ENCODE data around the gene TIGD2. TPM values are rescaled to one million over a fixed set of nuclear protein-coding genes. Genes with fewer than 3 reads are reported as not detected.

TIGD2 gene
- total RNA-seq, 4 donors from 2014 or later, result 2.1 to 2.5 (median 2.4) TPM

DNA sequence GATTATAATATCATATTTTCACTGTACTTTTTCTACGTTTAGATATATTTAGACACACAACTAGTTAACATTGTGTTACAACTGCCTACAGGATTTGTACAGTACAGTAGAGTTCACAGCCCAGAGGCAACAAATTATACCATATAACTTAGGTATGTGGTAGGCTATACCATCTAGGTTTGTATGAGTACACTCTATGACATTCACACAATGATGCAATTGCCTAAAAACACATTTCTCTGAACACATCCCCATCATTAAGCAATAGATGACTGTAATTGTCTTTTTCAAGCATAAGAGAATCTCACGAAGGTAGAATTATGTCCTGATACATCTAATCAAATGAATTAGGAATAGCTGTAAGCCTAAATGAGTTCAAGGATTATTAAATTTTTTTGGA lies 12.3 kb upstream of the TIGD2 start:
- H3K36me3 ChIP-seq, result no peaks in the 10 kb centered on the region
- intact Hi-C loops (cut with DNase I), result no loop called here
- no peak for DNase-seq (ENCODE audit: extremely low spot score)
- H3K4me1 ChIP-seq, result no peaks in the 10 kb centered on the region
- 84% methylated on average over 2 of the region's 2 CpGs for WGBS
- no peaks in the 10 kb centered on the region for H3K9me3 ChIP-seq
- H3K4me3 ChIP-seq, result no peak overlapping the region
- no peaks in the 10 kb centered on the region for H3K27me3 ChIP-seq
- TF ChIP-seq EP300 (IDR thresholded peaks at IDR 0.05) (no peak), POLR2A (IDR thresholded peaks at IDR 0.05; ENCODE audit: low read depth) (no peak), POLR2AphosphoS5 (IDR thresholded peaks at IDR 0.05) (no peak)
- TF ChIP-seq, protein P1, sequence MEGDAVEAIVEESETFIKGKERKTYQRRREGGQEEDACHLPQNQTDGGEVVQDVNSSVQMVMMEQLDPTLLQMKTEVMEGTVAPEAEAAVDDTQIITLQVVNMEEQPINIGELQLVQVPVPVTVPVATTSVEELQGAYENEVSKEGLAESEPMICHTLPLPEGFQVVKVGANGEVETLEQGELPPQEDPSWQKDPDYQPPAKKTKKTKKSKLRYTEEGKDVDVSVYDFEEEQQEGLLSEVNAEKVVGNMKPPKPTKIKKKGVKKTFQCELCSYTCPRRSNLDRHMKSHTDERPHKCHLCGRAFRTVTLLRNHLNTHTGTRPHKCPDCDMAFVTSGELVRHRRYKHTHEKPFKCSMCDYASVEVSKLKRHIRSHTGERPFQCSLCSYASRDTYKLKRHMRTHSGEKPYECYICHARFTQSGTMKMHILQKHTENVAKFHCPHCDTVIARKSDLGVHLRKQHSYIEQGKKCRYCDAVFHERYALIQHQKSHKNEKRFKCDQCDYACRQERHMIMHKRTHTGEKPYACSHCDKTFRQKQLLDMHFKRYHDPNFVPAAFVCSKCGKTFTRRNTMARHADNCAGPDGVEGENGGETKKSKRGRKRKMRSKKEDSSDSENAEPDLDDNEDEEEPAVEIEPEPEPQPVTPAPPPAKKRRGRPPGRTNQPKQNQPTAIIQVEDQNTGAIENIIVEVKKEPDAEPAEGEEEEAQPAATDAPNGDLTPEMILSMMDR (IDR thresholded peaks at IDR 0.05), result no peak
- no peak overlapping the region for H3K27ac ChIP-seq (replicated peaks in 1 of 4)

DNA sequence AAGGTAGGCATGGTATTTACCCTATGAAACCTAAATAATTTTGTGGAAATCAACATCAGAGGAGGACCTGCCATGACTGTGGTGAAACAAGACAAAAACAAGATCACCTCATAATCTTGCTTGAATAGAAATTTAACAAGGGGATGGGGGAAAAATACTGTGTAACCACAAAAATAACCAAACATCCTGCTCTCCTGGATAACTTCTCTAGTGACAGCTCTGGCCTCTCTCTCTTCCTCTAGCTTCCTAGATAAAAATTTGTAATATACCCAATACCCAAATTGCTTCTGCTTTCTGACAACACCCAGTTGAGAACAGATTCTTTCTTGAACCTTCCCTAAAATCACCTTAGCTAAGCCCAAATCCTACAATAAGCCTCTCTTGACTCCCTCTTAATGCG lies 11.9 kb upstream of the TIGD2 start:
- intact Hi-C loops (cut with DNase I), result no loop called here
- H3K27me3 ChIP-seq, result no peaks in the 10 kb centered on the region
- 100% methylated on average over 1 of the region's 1 CpG for WGBS
- no peaks in the 10 kb centered on the region for H3K9me3 ChIP-seq
- H3K4me1 ChIP-seq, result no peaks in the 10 kb centered on the region
- H3K36me3 ChIP-seq, result no peaks in the 10 kb centered on the region
- H3K4me3 ChIP-seq, result no peak overlapping the region
- no peak for DNase-seq (ENCODE audit: extremely low spot score)
- no peak for TF ChIP-seq POLR2A (IDR thresholded peaks at IDR 0.05; ENCODE audit: low read depth)
- no peak for TF ChIP-seq POLR2AphosphoS5 (IDR thresholded peaks at IDR 0.05)
- TF ChIP-seq, protein P1 (IDR thresholded peaks at IDR 0.05), result no peak
- no peak for TF ChIP-seq EP300 (IDR thresholded peaks at IDR 0.05)
- no peak overlapping the region for H3K27ac ChIP-seq (replicated peaks in 1 of 4)

DNA sequence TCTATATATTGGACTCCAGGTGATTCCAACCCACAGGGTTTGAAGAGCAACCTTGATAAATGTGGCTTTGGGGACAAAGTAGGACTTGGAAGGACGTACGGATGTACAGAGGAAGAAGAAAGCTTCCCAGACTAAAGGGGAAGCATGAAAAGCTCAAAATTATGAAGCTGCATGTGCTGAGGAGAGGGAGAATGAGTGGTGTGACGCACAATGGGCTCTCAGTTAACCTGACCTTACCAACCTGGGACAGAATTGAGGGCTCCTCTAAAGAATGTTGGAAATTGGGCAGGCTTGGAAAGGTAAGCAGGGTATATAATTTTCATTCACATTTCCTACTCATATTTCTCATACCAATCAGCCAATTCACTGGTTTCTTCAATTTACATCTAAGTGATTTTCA lies 10.5 kb upstream of the TIGD2 start:
- intact Hi-C loops (cut with DNase I), result no loop called here
- no peak for TF ChIP-seq EP300 (IDR thresholded peaks at IDR 0.05)
- TF ChIP-seq, protein P1 (IDR thresholded peaks at IDR 0.05), result no peak
- no peak overlapping the region for H3K4me3 ChIP-seq
- DNase-seq (ENCODE audit: extremely low spot score), result no peak
- H3K36me3 ChIP-seq, result no peaks in the 10 kb centered on the region
- no peaks in the 10 kb centered on the region for H3K4me1 ChIP-seq
- no peak overlapping the region for H3K27ac ChIP-seq (replicated peaks in 1 of 4)
- peaks cover 0 to 8% (median 0%) of the 10 kb centered on the region in 4 donors for H3K27me3 ChIP-seq
- WGBS, result 82% methylated on average over 3 of the region's 3 CpGs
- no peaks in the 10 kb centered on the region for H3K9me3 ChIP-seq

DNA sequence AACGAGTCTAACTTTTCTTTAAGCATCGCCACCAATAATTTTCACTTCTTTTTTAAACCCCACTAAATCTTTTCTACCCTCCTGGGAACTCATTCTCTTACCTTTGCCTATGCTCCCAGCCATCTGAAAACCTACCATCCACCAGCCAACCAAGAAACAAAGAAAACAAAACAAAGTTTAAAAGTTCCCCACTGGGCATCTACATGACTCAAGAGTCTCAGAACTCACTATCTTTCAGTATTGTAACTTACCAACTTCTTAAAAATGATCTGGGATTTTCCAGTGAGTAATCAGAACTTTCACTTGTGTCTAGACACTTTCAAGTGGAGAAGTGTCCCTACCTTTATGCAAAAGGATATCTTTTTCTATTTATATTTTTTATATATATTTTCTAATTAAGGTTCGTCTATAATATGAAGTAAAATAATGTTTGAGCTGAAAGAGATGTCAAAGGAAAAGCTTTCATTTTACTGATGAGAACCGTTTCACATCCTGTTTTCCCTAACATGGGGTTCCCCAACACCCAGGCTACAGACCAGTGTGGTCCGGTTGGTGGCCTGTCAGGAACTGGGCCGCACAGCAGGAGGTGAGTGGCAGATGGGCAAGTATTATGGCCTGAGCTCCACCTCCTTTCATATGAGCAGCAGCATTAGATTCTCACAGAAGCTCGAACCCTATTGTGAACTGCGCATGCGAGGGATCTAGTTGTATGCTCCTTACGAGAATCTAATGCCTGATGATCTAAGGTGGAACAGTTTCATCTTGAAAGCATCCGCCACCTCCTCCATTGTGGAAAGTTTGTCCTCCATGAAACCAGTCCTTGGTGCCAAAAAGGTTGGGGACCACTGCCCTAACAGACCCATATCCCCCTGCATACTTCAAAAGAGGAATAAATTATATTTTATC lies 9.8 kb upstream of the TIGD2 start:
- Histone ChIP-seq H3K27ac (replicated peaks in 1 of 4) (no peak overlapping the region), H3K9me3 (no peaks in the 10 kb centered on the region), H3K27me3 (peaks cover 0 to 8% (median 0%) of the 10 kb centered on the region in 4 donors), H3K36me3 (no peaks in the 10 kb centered on the region), H3K4me1 (no peaks in the 10 kb centered on the region), H3K4me3 (no peak overlapping the region)
- TF ChIP-seq EP300 (IDR thresholded peaks at IDR 0.05), result no peak
- no peak for TF ChIP-seq POLR2A (IDR thresholded peaks at IDR 0.05; ENCODE audit: low read depth)
- no peak for TF ChIP-seq POLR2AphosphoS5 (IDR thresholded peaks at IDR 0.05)
- TF ChIP-seq, protein P1 (IDR thresholded peaks at IDR 0.05), result no peak
- intact Hi-C loops (cut with DNase I), result no loop called here
- 86% methylated on average over 10 of the region's 11 CpGs for WGBS
- DNase-seq (ENCODE audit: extremely low spot score), result no peak

Measured in esophagus muscularis mucosa (tissue), 4 donors.